GM20000 (cell line): ENCODE measurements around the gene HSD17B13.
"Not testable (repeated sequence)": the region's sequence is repeated elsewhere in the genome, so short reads cannot be mapped to it uniquely, and the experiment has no call there.

Experiments
- DNase-seq: peaks from one replicate; pipeline ENCODE4 v3.0.0; 2012; ENCODE audit warnings: low spot score
- CTCF ChIP-seq: IDR thresholded peaks from 2 replicates; pipeline ENCODE4 v1.5.1; 2012; ENCODE audit warnings: mild to moderate bottlenecking, control low read depth; ENCODE audit errors: extremely low read depth, missing control alignments

The HSD17B13 gene

GRCh38 chr4:87356832-87357526 is 34.3 kb upstream of the HSD17B13 start:
- DNase-seq: no peak
- no peak for TF ChIP-seq CTCF

GRCh38 chr4:87354168-87355102 is 31.8 kb upstream of the HSD17B13 start:
- TF ChIP-seq CTCF: no peak
- DNase-seq: no peak

GRCh38 chr4:87353592-87353991 is 30.9 kb upstream of the HSD17B13 start:
- peak; percentile 55 for TF ChIP-seq CTCF
- peak; percentile 58 for DNase-seq

GRCh38 chr4:87345139-87345538 is 22.5 kb upstream of the HSD17B13 start:
- DNase-seq: no peak
- no peak for TF ChIP-seq CTCF

GRCh38 chr4:87342872-87343271 is 20.2 kb upstream of the HSD17B13 start:
- no peak for DNase-seq

GRCh38 chr4:87341954-87342635 is 19.4 kb upstream of the HSD17B13 start:
- not testable (repeated sequence) for DNase-seq

More at GRCh38 chr4:87342872-87343271, 20.2 kb upstream of the HSD17B13 start:
- no peak for TF ChIP-seq CTCF

GRCh38 chr4:87339440-87339839 is 16.8 kb upstream of the HSD17B13 start:
- no peak for DNase-seq
- TF ChIP-seq CTCF: no peak
